ENCODE results near the gene ZNF639.
A peak's percentile ranks its signal among the peaks of the same experiment; 100 is the strongest.

The ZNF639 gene

GRCh38 chr3:179348325-179349013, 25.6 kb downstream of the ZNF639 start:
- TF ChIP-seq CTCF (IDR thresholded peaks at IDR 0.05; ENCODE audit: low read depth, low read length, missing control alignments), result no peak
- DNase-seq (ENCODE audit: low read depth), result no peak
- H3K4me3 ChIP-seq (ENCODE audit: low read depth, low read length), result peak overlapping the region; percentile 88
- in situ Hi-C loops (cut with HindIII; ENCODE audit: low sequenced_read_pairs), result no loop called here

GRCh38 chr3:179355996-179356395, 33.2 kb downstream of the ZNF639 start:
- no peak overlapping the region for H3K4me3 ChIP-seq (ENCODE audit: low read depth, low read length)
- no peak for TF ChIP-seq CTCF (IDR thresholded peaks at IDR 0.05; ENCODE audit: low read depth, low read length, missing control alignments)
- in situ Hi-C loops (cut with HindIII; ENCODE audit: low sequenced_read_pairs), result no loop called here
- DNase-seq (ENCODE audit: low read depth), result no peak

- no peak overlapping the region for H3K4me3 ChIP-seq (ENCODE audit: low read depth, low read length)
- DNase-seq (ENCODE audit: low read depth), result no peak
- TF ChIP-seq CTCF (IDR thresholded peaks at IDR 0.05; ENCODE audit: low read depth, low read length, missing control alignments), result no peak
- in situ Hi-C loops (cut with HindIII; ENCODE audit: low sequenced_read_pairs), result no loop called here
Observed at GRCh38 chr3:179363332-179363731, 40.5 kb downstream of the ZNF639 start.

GRCh38 chr3:179369621-179370020, 46.8 kb downstream of the ZNF639 start:
- no peak for TF ChIP-seq CTCF (IDR thresholded peaks at IDR 0.05; ENCODE audit: low read depth, low read length, missing control alignments)
- DNase-seq (ENCODE audit: low read depth), result no peak
- H3K4me3 ChIP-seq (ENCODE audit: low read depth, low read length), result no peak overlapping the region
- in situ Hi-C loops (cut with HindIII; ENCODE audit: low sequenced_read_pairs), result no loop called here

GRCh38 chr3:179373938-179374337, 51.1 kb downstream of the ZNF639 start:
- in situ Hi-C loops (cut with HindIII; ENCODE audit: low sequenced_read_pairs), result no loop called here
- DNase-seq (ENCODE audit: low read depth), result no peak
- no peak for TF ChIP-seq CTCF (IDR thresholded peaks at IDR 0.05; ENCODE audit: low read depth, low read length, missing control alignments)
- H3K4me3 ChIP-seq (ENCODE audit: low read depth, low read length), result no peak overlapping the region

- no peak for DNase-seq (ENCODE audit: low read depth)
- TF ChIP-seq CTCF (IDR thresholded peaks at IDR 0.05; ENCODE audit: low read depth, low read length, missing control alignments), result no peak
- in situ Hi-C loops (cut with HindIII; ENCODE audit: low sequenced_read_pairs), result no loop called here
- no peak overlapping the region for H3K4me3 ChIP-seq (ENCODE audit: low read depth, low read length)
Observed at GRCh38 chr3:179375091-179375999, 52.5 kb downstream of the ZNF639 start.
